Rectal smooth muscle tissue (tissue), 1 donor: ENCODE results near the gene FIP1L1.

Experiments used
- H3K27ac ChIP-seq: one replicate; pipeline ENCODE4 v1.7.0; 2013; ENCODE audit warnings: low read depth, low read length, inconsistent platforms
- H3K27me3 ChIP-seq: one replicate; pipeline ENCODE4 v1.7.0; 2013; ENCODE audit warnings: low read length; ENCODE audit not compliant: control insufficient read depth, insufficient read depth
- H3K36me3 ChIP-seq: one replicate; pipeline ENCODE4 v1.7.0; 2013; ENCODE audit warnings: low read length; ENCODE audit not compliant: control insufficient read depth, insufficient read depth
- H3K4me1 ChIP-seq: one replicate; pipeline ENCODE4 v1.7.0; 2013; ENCODE audit warnings: low read length; ENCODE audit not compliant: control insufficient read depth, insufficient read depth
- H3K4me3 ChIP-seq: one replicate; pipeline ENCODE4 v1.7.0; 2013; ENCODE audit warnings: low read length
- H3K9ac ChIP-seq: one replicate; pipeline ENCODE4 v1.7.0; 2013; ENCODE audit warnings: low read length

The FIP1L1 gene

DNA sequence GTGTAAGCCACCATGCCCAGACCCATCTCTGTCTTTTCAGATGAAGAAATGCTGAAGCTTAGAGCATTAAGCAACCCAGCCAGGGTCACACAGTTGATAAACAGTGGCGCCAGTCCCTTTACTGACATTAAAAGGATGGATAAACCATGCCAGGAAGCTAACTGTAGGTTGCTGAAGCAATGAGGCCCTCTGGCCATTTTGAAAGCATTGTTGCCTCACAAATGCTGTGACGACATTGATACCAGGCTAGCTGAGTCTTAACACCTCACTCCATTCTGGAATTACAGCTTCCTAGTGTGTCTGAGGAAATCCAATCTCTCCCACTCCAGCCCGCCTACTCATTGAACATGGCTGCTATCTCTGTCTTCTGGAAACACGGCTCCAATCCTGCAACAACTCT, 124.1 kb downstream of the FIP1L1 start:
- Histone ChIP-seq H3K4me3 (no peak overlapping the region), H3K4me1 (no peaks in the 10 kb centered on the region), H3K36me3 (peaks cover 2% of the 10 kb centered on the region), H3K27ac (no peak overlapping the region), H3K27me3 (no peaks in the 10 kb centered on the region), H3K9ac (no peak overlapping the region)

DNA sequence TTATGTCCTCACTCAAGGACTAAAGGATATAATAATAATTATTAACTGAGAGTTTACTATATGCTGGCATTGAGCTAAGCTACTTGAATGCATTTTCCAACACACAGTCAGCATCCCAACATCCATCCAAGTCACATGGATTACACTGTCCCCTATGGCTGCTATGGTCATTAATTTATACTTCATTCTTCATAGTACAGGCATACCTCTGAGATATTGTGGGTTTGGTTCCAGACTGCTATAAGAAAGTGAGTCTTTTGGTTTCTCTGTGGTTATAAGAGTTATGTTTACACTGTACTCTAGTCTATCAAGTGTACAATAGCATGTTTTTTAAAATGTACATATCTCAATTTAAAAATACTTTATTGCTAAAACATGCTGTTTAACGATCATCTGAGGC, 124.7 kb downstream of the FIP1L1 start:
- Histone ChIP-seq H3K36me3 (peaks cover 2% of the 10 kb centered on the region), H3K4me1 (no peaks in the 10 kb centered on the region), H3K27me3 (no peaks in the 10 kb centered on the region), H3K4me3 (no peak overlapping the region), H3K27ac (no peak overlapping the region), H3K9ac (no peak overlapping the region)

DNA sequence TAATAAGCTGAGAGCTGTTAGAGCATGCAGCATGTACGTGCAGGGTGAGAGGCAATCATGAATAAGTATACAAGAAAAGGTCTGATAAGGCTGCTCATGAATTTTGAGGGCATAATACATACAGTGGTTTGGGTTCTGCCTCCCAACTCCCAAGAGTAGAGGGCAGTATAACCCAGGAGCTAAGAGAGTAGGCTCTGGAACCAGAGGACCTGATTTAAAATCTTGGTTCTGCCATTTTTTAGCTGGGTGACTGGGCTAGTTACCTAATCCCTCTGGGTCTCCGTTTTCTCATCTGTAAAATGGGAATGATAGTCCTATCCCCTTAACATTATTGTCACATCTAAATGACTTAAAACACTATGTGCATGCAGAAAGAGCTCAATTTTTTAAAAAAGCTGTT, 128.5 kb downstream of the FIP1L1 start:
- Histone ChIP-seq H3K4me3 (no peak overlapping the region), H3K9ac (no peak overlapping the region), H3K36me3 (no peaks in the 10 kb centered on the region), H3K27me3 (no peaks in the 10 kb centered on the region), H3K4me1 (no peaks in the 10 kb centered on the region), H3K27ac (no peak overlapping the region)

- Histone ChIP-seq H3K27me3 (no peaks in the 10 kb centered on the region), H3K4me3 (no peak overlapping the region), H3K36me3 (no peaks in the 10 kb centered on the region), H3K27ac (no peak overlapping the region), H3K4me1 (no peaks in the 10 kb centered on the region), H3K9ac (no peak overlapping the region)
These were observed 129.6 kb downstream of the FIP1L1 start for GRCh38 chr4:53507058-53507457.

GRCh38 chr4:53507671-53508286, 130.3 kb downstream of the FIP1L1 start:
- Histone ChIP-seq H3K9ac (no peak overlapping the region), H3K36me3 (no peaks in the 10 kb centered on the region), H3K27me3 (no peaks in the 10 kb centered on the region), H3K4me3 (no peak overlapping the region), H3K27ac (no peak overlapping the region), H3K4me1 (no peaks in the 10 kb centered on the region)

DNA sequence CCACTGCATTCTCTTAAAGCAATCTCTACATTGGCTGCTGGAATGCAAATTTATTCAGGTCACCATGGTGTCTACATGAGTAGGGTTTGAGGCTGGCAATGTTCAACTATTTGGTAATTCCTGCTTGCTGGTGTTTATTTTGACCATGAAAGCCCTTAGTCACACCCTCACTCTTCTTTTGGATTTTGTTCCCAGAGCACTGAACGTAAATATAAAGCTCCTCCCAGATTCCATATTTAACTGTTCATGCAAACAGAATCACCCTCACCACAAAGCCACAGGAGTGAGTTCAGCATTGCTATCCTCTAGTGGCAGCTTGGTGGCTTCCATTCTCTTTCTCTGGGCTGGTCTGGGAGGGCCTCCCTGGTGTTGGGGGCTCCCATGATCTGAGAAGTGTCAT, 131.0 kb downstream of the FIP1L1 start:
- H3K27ac ChIP-seq, result no peak overlapping the region

GRCh38 chr4:53510321-53510720, 132.9 kb downstream of the FIP1L1 start:
- no peak overlapping the region for H3K4me3 ChIP-seq
- no peak overlapping the region for H3K27ac ChIP-seq
- H3K27me3 ChIP-seq, result no peaks in the 10 kb centered on the region
- H3K4me1 ChIP-seq, result no peaks in the 10 kb centered on the region
- H3K9ac ChIP-seq, result no peak overlapping the region
- H3K36me3 ChIP-seq, result no peaks in the 10 kb centered on the region

More for the DNA sequence above, 131.0 kb downstream of the FIP1L1 start:
- Histone ChIP-seq H3K27me3 (no peaks in the 10 kb centered on the region), H3K36me3 (no peaks in the 10 kb centered on the region), H3K4me1 (no peaks in the 10 kb centered on the region), H3K4me3 (no peak overlapping the region), H3K9ac (no peak overlapping the region)
